NCI-H2171 treated with DMSO at 0.1 percent for 48 hours (cell line): ENCODE data around the gene ADCK2.
"Not testable (repeated sequence)": the region's sequence is repeated elsewhere in the genome, so short reads cannot be mapped to it uniquely, and the experiment has no call there.

ENCODE experiments used
- DNase-seq: peaks from one replicate; lab custom pipeline; 2025; lab: John Stamatoyannopoulos, UW

Gene ADCK2

DNA sequence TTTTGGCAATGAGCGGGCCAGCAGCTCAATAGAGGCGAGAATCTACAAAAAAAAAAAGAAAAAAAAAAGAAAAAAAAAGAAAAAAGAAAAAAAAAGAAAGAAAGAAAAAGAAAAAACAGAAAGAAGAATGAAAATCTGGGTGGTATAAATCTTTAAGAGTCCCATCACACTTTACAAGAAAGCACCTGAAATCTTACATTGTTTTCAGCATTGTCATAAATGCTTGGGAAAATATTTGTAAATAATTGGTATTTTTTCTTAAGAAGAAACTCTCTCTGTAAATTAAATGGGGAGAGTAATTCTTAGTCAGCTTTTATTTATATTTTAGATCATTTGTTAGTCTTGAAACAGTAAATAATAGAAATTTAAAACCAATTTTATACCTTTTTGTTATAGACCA is 62.0 kb downstream of the ADCK2 start:
- DNase-seq: no peak

- DNase-seq: no peak
Measured at GRCh38 chr7:140738280-140738679, 65.5 kb downstream of the ADCK2 start.

- DNase-seq: not testable (repeated sequence)
Measured at GRCh38 chr7:140743255-140743654, 70.5 kb downstream of the ADCK2 start.

DNA sequence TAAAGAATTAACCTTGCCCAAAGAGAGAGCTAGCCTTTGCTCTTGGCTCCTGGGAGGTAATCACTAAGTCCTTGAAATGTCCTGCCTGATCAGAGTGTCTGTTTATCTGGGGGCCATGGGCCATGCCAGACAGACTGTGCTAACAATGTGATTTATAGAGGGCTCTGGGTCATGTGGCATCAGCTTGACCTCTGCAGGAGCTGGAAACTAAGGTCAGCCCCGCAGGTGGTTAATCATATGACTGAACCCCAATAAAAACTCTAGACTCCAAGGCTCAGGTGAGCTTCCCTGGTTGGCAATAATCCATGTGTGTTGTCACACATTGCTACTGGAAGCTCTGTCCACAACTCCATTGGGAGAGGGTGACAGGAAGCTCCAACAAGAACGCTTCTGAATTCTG is 71.3 kb downstream of the ADCK2 start:
- no peak for DNase-seq
